ENCODE results near the gene PCLO.

GRCh38 chr7:82953324-82954027 lies 209.2 kb downstream of the PCLO start:
- TF ChIP-seq, protein P1, sequence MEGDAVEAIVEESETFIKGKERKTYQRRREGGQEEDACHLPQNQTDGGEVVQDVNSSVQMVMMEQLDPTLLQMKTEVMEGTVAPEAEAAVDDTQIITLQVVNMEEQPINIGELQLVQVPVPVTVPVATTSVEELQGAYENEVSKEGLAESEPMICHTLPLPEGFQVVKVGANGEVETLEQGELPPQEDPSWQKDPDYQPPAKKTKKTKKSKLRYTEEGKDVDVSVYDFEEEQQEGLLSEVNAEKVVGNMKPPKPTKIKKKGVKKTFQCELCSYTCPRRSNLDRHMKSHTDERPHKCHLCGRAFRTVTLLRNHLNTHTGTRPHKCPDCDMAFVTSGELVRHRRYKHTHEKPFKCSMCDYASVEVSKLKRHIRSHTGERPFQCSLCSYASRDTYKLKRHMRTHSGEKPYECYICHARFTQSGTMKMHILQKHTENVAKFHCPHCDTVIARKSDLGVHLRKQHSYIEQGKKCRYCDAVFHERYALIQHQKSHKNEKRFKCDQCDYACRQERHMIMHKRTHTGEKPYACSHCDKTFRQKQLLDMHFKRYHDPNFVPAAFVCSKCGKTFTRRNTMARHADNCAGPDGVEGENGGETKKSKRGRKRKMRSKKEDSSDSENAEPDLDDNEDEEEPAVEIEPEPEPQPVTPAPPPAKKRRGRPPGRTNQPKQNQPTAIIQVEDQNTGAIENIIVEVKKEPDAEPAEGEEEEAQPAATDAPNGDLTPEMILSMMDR (IDR thresholded peaks at IDR 0.05) = no peak
- no peak for TF ChIP-seq POLR2A (IDR thresholded peaks at IDR 0.05)
